ENCODE results near the gene CSNK1G1.

- TF ChIP-seq CTCF (IDR thresholded peaks at IDR 0.05; ENCODE audit: low read depth, low read length): no peak
- TF ChIP-seq EZH2phosphoT487 (IDR thresholded peaks at IDR 0.05; ENCODE audit: low read depth): no peak
Observed at GRCh38 chr15:64333516-64333915, 22.5 kb downstream of the CSNK1G1 start.

Measured in OCI-LY3 (cell line).